HG03135 (cell line): ENCODE data around the gene RBM6.
"Not testable (repeated sequence)": the region's sequence is repeated elsewhere in the genome, so short reads cannot be mapped to it uniquely, and the experiment has no call there.

Experiments used
- ATAC-seq: cut with Tn5 transposase; IDR thresholded peaks from one replicate; pipeline ENCODE4 v1.9.1; 2021; ENCODE audit warnings: mild to moderate bottlenecking, moderate library complexity; ENCODE audit not compliant: unreplicated experiment

The RBM6 gene

GRCh38 chr3:49912881-49913281 lies 27.1 kb upstream of the RBM6 start:
- no peak for ATAC-seq

DNA sequence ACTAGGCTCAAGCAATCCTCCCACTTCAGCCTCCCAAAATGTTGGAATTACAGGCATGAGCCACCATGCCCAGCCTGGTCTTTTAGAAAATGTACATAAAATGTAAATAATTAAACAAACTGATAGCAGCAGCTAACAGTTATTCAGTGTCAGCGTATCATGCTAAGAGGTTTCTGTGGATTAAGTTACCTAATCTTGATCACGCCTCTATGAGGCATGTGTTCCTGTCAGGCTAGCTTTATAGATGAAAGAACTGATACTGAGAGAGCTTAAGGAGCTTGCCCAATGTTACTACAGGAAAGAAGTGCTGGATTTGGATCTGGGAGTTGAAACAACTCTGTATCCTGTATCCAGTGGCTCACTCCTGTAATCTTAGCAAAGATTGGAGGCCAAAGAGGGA lies 25.0 kb upstream of the RBM6 start:
- ATAC-seq = no peak

- no peak for ATAC-seq
Measured at GRCh38 chr3:49916686-49917085, 23.3 kb upstream of the RBM6 start.

GRCh38 chr3:49917806-49918590 lies 22.0 kb upstream of the RBM6 start:
- ATAC-seq = not testable (repeated sequence)

GRCh38 chr3:49924683-49925082 lies 15.3 kb upstream of the RBM6 start:
- no peak for ATAC-seq

DNA sequence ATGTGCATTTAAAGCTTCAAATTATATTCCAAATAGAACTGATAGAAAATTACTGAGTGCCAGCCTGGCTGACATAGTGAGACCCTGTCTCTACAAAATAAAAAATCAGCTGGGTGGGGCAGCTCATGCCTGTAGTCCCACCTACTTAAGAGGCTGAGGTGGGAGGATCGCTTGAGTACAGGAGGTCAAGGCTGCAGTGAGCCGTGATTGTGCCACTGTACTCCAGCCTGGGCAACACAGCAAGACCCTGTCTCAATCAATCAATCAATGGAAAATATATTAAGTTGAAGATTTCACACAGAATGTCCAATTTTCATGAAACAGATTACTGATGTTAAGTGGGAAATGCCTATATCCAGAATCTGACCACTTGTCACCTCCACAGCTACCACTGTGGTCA lies 14.5 kb upstream of the RBM6 start:
- no peak for ATAC-seq

DNA sequence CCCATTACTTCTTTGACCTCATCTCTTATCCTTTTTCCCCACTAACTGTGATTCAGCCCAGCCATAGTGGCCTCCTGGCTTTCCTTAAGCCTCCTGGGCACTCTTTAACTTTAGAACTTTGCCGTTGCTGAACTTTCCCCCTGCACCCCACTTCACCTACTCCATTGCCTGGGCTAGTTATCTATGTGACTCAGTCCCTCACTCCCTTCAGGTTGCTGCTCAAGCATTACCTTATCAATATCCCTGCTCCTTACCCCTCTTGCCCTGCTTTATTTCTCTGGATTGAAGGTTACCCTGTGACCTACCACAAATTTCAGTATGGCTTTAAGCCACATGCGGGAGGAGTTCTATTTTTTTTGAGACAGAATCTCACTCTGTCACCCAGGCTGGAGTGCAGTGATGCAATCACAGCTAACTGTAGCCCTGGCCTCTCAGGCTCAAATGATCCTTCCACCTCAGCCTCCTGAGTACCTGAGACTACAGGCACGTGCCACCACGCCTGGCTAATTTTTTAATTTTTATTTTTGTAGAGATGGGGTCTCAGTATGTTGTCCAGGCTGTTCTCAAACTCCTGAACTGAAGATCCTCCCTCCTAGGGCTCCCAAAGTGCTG lies 13.7 kb upstream of the RBM6 start:
- ATAC-seq = no peak

DNA sequence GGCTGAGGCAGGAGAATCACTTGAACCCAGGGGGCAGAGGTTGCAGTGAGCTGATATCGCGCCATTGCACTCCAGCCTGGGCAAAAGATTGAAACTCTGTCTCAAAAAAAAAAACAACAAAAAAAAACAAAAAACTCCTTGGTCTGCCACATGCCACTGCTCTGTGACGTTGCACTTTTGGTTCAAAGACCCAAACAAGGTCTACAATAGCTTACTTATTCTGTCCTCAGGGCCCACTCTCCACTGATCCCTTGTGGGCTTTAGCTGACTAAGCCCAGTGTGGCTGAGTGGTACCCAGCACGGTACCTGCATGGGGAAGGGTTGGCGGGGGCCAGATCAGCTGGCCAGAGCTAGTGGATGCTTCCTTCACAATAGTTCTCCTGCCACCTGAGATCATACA lies 12.2 kb upstream of the RBM6 start:
- no peak for ATAC-seq

- no peak for ATAC-seq
Measured at GRCh38 chr3:49928481-49929017, 11.4 kb upstream of the RBM6 start.

DNA sequence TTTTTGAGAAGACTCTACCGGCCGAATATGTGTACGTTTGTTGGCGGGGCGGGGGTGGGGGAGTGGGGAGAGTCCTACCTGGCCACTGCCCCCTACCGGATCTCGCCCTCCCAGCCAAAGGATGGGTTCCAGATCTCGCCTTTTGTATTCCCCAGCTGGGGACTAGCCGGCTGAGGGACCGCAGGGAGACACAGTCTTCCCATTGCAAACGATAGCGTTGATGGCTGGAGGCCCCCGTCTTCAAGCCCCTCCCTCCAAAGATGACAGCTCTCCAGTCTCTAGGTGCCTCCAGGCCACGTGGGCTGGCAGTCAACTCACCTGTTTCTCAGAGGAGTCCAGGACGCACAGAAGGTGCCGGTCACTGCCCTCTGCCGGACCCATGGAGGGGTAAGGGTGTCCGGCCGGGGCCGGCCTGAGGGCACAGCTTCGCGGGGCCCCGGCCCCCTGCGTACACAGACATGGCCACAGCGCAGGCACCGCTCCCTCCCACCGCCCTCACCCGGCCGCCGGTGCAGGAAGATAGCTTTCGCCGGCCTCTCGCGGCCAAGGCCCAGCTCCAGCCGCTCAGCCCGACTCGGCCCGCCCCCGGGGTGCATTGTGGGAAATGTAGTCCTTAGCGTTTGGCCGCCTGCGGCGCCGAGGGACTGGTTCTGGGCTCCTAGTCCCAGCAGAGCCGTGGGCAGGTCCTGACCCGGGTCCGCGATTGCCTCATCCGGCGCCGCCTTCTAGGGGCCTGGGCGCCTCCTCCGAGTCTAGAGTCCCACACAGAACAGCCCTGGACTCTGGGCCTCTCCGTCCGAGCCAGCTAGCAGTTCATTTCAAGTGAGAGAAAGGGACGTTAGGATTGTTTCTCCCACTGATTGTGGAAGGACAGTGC lies 10.4 kb upstream of the RBM6 start, which contains the start of gene MON1A:
TSS of gene MON1A (minus strand) at position 521 of the 877 bp plus-strand sequence. CDS start 16,465 bp downstream, outside the sequence.
- ATAC-seq = peak; percentile 84

DNA sequence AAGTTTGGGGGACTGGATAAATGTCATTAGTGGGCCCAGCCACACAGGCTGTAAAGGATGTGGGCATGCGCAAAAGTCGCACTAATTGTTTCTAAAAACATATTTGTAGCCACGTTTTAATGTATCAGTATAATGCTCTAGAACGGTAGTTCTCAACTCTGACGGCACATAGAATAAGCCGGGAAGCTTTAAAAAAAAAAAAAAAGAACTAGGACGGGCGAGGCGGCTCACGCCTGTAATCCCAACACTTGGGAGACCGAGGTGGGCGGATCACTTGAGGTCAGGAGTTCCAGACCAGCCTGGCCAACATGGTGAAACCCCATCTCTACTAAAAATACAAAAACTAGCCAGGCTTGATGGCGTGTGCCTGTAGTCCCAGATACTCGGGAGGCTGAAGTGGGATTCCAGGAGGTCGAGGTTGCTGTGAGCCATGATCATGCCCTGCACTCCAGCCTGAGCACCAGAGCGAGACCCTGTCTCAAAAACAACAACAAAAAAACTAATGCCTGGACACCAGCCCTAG lies 9.7 kb upstream of the RBM6 start:
- no peak for ATAC-seq

GRCh38 chr3:49930922-49931321 lies 9.0 kb upstream of the RBM6 start:
- ATAC-seq = no peak

DNA sequence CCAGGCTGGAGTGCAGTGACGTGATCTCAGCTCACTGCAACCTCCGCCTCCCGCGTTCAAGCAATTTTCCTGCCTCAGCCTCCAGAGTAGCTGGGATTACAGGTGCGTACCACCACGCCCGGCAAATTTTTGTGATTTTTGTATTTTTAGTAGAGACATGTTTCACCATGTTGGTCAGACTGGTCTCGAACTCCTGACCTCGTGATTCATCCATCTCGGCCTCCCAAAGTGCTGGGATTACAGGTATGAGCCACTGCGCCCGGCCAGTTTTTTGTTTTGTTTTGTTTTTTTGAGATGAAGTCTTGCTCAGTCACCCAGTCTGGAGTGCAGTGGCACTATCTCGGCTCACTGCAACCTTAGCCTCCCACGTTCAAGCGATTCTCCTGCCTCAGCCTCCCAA lies 7.7 kb upstream of the RBM6 start:
- not testable (repeated sequence) for ATAC-seq

DNA sequence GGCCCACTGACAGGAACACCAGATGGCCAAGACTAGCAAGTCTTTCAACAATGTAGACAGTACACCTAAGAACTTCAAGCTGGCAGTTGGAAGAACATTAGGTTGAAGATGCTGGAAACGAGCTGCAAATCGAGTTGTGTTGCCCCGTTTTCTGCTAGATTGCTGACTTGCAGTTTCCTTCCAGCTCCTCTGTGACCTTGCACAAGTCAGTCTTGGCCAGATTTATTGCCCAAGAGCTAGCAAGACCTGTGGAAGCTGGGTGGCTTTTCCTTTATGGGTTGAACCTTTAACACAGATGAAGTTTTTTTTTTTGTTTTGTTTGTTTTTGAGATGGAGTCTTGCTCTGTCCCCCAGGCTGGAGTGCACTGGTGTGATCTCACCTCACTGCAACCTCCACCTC lies 2.9 kb upstream of the RBM6 start:
- ATAC-seq = no peak

- no peak for ATAC-seq
Measured at GRCh38 chr3:49940667-49941249, 808 bp downstream of the RBM6 start.

- ATAC-seq = no peak
Measured at GRCh38 chr3:49942651-49943050, 2.7 kb downstream of the RBM6 start.

DNA sequence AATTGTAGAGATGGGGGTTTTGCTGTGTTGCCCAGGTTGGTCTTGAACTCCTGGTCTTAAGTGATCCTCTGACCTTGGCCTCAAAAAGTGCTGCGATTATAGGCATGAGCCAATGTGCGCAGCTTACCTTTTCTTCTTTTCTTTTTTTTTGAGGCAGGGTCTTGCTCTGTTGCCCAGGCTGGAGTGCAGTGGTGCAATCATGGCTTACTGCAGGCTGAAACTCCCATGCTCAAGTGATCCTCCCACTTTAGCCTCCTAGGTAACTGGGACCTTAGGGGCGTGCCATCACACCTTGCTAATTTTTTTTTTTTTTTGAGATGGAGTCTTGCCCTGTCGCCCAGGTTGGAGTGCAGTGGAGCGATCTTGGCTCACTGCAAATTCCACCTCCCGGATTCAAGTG lies 13.0 kb downstream of the RBM6 start:
- no peak for ATAC-seq

- no peak for ATAC-seq
Measured at GRCh38 chr3:49955636-49956035, 15.7 kb downstream of the RBM6 start.

DNA sequence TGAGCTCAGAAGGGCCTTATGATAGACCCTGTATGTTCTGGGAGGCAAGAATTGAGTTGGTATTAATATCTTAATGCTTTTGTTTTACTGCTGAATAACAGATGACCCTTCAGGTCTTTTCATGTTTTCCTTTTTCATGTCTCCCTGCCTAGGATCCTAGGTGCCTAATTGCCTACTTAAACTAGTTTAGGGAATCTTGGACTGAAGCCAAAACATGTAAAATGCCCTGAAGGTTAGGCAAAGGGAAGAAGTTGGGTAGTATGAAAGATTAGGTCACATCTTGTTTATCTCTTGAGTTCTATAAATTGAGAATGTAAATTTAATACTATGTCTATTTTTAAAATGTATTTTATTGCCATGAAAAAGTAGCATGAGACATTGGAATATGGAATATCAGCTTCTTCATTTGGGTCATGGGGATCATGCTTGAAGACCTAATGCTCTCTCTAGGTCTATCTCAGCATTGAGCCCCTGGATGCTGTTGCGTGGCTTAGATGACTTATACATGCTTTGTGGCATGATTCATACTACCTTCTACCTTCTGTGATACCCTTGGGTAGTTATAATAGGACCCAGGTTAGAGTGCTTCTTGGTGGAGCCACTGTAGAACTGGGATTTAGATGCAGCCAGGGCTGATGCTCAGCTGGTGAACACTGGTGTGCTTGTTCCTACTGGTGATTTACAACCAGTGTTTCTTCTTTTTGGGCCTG lies 26.4 kb downstream of the RBM6 start:
- no peak for ATAC-seq

GRCh38 chr3:49967291-49967690 lies 27.3 kb downstream of the RBM6 start:
- no peak for ATAC-seq
